A673 (cell line): ENCODE data around the gene RAB27B. TPM values are rescaled to one million over a fixed set of nuclear protein-coding genes. Genes with fewer than 3 reads are reported as not detected.

Experiments
- BruUV-seq: library from RNA; stranded (reverse); fragments of 400-500 nt; replicated peaks from 2 replicates; lab custom pipeline; 2021; lab: Mats Ljungman, UMichigan
- CTCF ChIA-PET: fragments of 300-600 bp; sonication (Branson Sonifier 250); formaldehyde crosslinking; loops from one replicate; lab custom pipeline; 2022; ENCODE audit warnings: antibody characterized with exemption; lab: Charles Lee
- POLR2A ChIA-PET: fragments of 300-600 bp; sonication (Branson Sonifier 250); formaldehyde crosslinking; loops from one replicate; lab custom pipeline; 2022; ENCODE audit warnings: antibody characterized with exemption; ENCODE audit not compliant: low non-redundant PET; lab: Charles Lee
- DNase-seq: peaks from one replicate; pipeline ENCODE4 v3.0.0-alpha.2; 2015; ENCODE audit warnings: low spot score
- H3K27ac ChIP-seq: fragments of 200-600 bp; sonication (generic); 2 replicates; pipeline ENCODE4 v1.5.1; 2016; ENCODE audit warnings: mixed run types, low read depth, mild to moderate bottlenecking, mixed read lengths, antibody characterized with exemption, low read length; ENCODE audit not compliant: poor library complexity, severe bottlenecking
- H3K27me3 ChIP-seq: fragments of 200-600 bp; sonication (generic); replicated peaks from 2 replicates; pipeline ENCODE4 v1.6.1; 2017; ENCODE audit warnings: mixed run types, low read depth, mild to moderate bottlenecking, mixed read lengths, antibody characterized with exemption, low read length; ENCODE audit not compliant: insufficient read depth, poor library complexity
- H3K36me3 ChIP-seq: fragments of 200-600 bp; sonication (generic); 2 replicates; pipeline ENCODE4 v1.6.1; 2016; ENCODE audit warnings: mixed run types, mild to moderate bottlenecking, mixed read lengths, antibody characterized with exemption, low read length; ENCODE audit not compliant: insufficient read depth, poor library complexity, severe bottlenecking
- H3K4me1 ChIP-seq: fragments of 200-600 bp; sonication (generic); 2 replicates; pipeline ENCODE4 v1.6.1; 2017; ENCODE audit warnings: mixed run types, mild to moderate bottlenecking, mixed read lengths, antibody characterized with exemption, low read length; ENCODE audit not compliant: insufficient read depth, poor library complexity, severe bottlenecking
- H3K4me3 ChIP-seq: fragments of 200-600 bp; sonication (generic); 2 replicates; pipeline ENCODE4 v1.5.1; 2016; ENCODE audit warnings: low read depth, mixed run types, mild to moderate bottlenecking, mixed read lengths, low read length; ENCODE audit not compliant: poor library complexity, severe bottlenecking
- H3K9me3 ChIP-seq: fragments of 200-600 bp; sonication (generic); 2 replicates; pipeline ENCODE4 v1.6.1; 2016; ENCODE audit warnings: mixed run types, low read depth, mild to moderate bottlenecking, mixed read lengths, antibody characterized with exemption, low read length; ENCODE audit not compliant: poor library complexity, severe bottlenecking
- CTCF ChIP-seq: fragments of 300-800, 200-600 bp; sonication (generic); conservative IDR thresholded peaks from 2 replicates; pipeline ENCODE4 v1.5.1; 2017; ENCODE audit warnings: low read depth, mild to moderate bottlenecking, antibody characterized with exemption, low read length, moderate library complexity, mixed read lengths
- EZH2 ChIP-seq: fragments of 200-600 bp; sonication (generic); IDR thresholded peaks from 2 replicates; pipeline ENCODE4 v1.6.1; 2017; ENCODE audit warnings: borderline replicate concordance, low read depth, mild to moderate bottlenecking, mixed read lengths, antibody characterized with exemption, low read length; ENCODE audit not compliant: poor library complexity, severe bottlenecking
- intact Hi-C: fragments of 100-400 bp; cut with micrococcal nuclease; formaldehyde crosslinking; loops from one replicate; pipeline ENCODE4 v1.10.0; 2022; ENCODE audit not compliant: unreplicated experiment
- total RNA-seq: library from RNA; stranded (reverse); gene quantifications from 2 replicates; pipeline ENCODE4 v1.2.3, GENCODE V29; 2021

The RAB27B gene
- total RNA-seq, 1 experiment from 2014 or later = not detected

DNA sequence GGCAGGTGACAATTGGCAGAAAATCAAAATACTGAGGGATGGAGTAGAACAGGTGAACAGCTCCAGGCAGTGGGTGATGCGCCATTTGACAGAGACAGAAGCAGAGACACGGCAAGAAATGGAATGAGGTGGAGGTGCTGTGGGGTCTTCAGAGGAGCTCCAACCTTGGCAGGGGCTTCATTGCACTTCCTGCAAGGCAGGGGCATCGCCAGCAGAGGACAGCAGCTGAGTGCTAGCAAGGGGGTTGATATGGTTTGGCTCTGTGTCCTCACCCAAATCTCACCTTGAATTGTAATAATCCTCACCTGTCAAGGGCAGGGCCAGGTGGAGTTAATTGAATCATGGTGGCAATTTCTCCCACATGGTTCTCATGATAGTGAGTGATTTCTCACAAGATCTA is 88.2 kb downstream of the RAB27B start:
- CTCF ChIA-PET = no interaction called here
- Histone ChIP-seq H3K4me3 (no peak overlapping the region), H3K27ac (no peak overlapping the region), H3K36me3 (no peaks in the 10 kb centered on the region), H3K27me3 (no peaks in the 10 kb centered on the region), H3K9me3 (no peaks in the 10 kb centered on the region), H3K4me1 (no peaks in the 10 kb centered on the region)
- TF ChIP-seq EZH2 = no peak
- TF ChIP-seq CTCF = 0 out of 2 replicates have a peak, but pooled peaks have one; percentile 11
- intact Hi-C loops = no loop called here
- POLR2A ChIA-PET = no interaction called here
- no TSS peak for BruUV-seq
- no peak for DNase-seq

GRCh38 chr18:54918060-54918459 is 89.8 kb downstream of the RAB27B start:
- POLR2A ChIA-PET = interaction anchor here (0.6 kb wide), 1 partner anchor 39 kb away, joined by 3 read pairs; no protein-coding TSS in a partner anchor
- intact Hi-C loops = no loop called here
- no peaks in the 10 kb centered on the region for H3K9me3 ChIP-seq
- no peaks in the 10 kb centered on the region for H3K4me1 ChIP-seq
- no peaks in the 10 kb centered on the region for H3K36me3 ChIP-seq
- no peak for DNase-seq
- no peak overlapping the region for H3K4me3 ChIP-seq
- H3K27me3 ChIP-seq = no peaks in the 10 kb centered on the region
- H3K27ac ChIP-seq = no peak overlapping the region
- CTCF ChIA-PET = no interaction called here
- BruUV-seq = no TSS peak
- no peak for TF ChIP-seq EZH2
- TF ChIP-seq CTCF = no peak

GRCh38 chr18:54919412-54919811 is 91.1 kb downstream of the RAB27B start:
- intact Hi-C loops = no loop called here

More at GRCh38 chr18:54919412-54919811, 91.1 kb downstream of the RAB27B start:
- BruUV-seq = no TSS peak
- ChIA-PET CTCF (no interaction called here), POLR2A (no interaction called here)
- no peak for DNase-seq
- H3K36me3 ChIP-seq = no peaks in the 10 kb centered on the region
- no peak for TF ChIP-seq CTCF
- H3K27ac ChIP-seq = no peak overlapping the region
- no peaks in the 10 kb centered on the region for H3K9me3 ChIP-seq
- H3K4me3 ChIP-seq = no peak overlapping the region
- peaks cover 10% of the 10 kb centered on the region for H3K4me1 ChIP-seq
- H3K27me3 ChIP-seq = no peaks in the 10 kb centered on the region
